GM21717 (cell line): ENCODE measurements around the gene A1BG.
"Not testable (repeated sequence)": the region's sequence is repeated elsewhere in the genome, so short reads cannot be mapped to it uniquely, and the experiment has no call there.

Experiments
- ATAC-seq: cut with Tn5 transposase; IDR thresholded peaks from one replicate; pipeline ENCODE4 v1.9.1; 2021; ENCODE audit warnings: mild to moderate bottlenecking, moderate library complexity; ENCODE audit not compliant: unreplicated experiment

A1BG gene

GRCh38 chr19:58386576-58387337, 33.5 kb upstream of the A1BG start, which contains the start of gene RPS5:
Gene RPS5 (plus strand): TSS chr19:58387269. CDS start chr19:58388138, 869 bp downstream.
- ATAC-seq, result peak; percentile 76

GRCh38 chr19:58385891-58386575, 32.7 kb upstream of the A1BG start:
- no peak for ATAC-seq

- ATAC-seq, result no peak
Measured at GRCh38 chr19:58385313-58385890, 32.1 kb upstream of the A1BG start.

GRCh38 chr19:58382997-58383603, 29.8 kb upstream of the A1BG start:
- no peak for ATAC-seq

- no peak for ATAC-seq
Measured at GRCh38 chr19:58381460-58382212, 28.3 kb upstream of the A1BG start.

- ATAC-seq, result peak; percentile 65
Measured at GRCh38 chr19:58380662-58381459, 27.6 kb upstream of the A1BG start, which contains the start of gene ZNF837. Gene ZNF837 (minus strand): TSS chr19:58381030. CDS start chr19:58369332, 11,698 bp downstream.

GRCh38 chr19:58380037-58380661, 26.9 kb upstream of the A1BG start:
- no peak for ATAC-seq

- no peak for ATAC-seq
Measured at GRCh38 chr19:58379246-58379645, 26.0 kb upstream of the A1BG start.

GRCh38 chr19:58376724-58377123, 23.4 kb upstream of the A1BG start:
- ATAC-seq, result not testable (repeated sequence)

- no peak for ATAC-seq
Measured at GRCh38 chr19:58374200-58374599, 20.9 kb upstream of the A1BG start.

- ATAC-seq, result no peak
Measured at GRCh38 chr19:58372311-58373133, 19.2 kb upstream of the A1BG start.

- no peak for ATAC-seq
Measured at GRCh38 chr19:58368561-58369360, 15.5 kb upstream of the A1BG start.

GRCh38 chr19:58367698-58368454, 14.6 kb upstream of the A1BG start:
- no peak for ATAC-seq

- ATAC-seq, result no peak
Measured at GRCh38 chr19:58366585-58367430, 13.5 kb upstream of the A1BG start.

GRCh38 chr19:58364146-58364545, 10.9 kb upstream of the A1BG start:
- no peak for ATAC-seq
